T1000 (cell line): ENCODE measurements around the gene OGG1.

Experiments
- DNase-seq: peaks from one replicate; lab custom pipeline; 2025; ENCODE audit warnings: mixed read lengths; lab: John Stamatoyannopoulos, UW

Gene OGG1

GRCh38 chr3:9786209-9786739 lies 36.5 kb downstream of the OGG1 start:
- DNase-seq, result no peak

DNA sequence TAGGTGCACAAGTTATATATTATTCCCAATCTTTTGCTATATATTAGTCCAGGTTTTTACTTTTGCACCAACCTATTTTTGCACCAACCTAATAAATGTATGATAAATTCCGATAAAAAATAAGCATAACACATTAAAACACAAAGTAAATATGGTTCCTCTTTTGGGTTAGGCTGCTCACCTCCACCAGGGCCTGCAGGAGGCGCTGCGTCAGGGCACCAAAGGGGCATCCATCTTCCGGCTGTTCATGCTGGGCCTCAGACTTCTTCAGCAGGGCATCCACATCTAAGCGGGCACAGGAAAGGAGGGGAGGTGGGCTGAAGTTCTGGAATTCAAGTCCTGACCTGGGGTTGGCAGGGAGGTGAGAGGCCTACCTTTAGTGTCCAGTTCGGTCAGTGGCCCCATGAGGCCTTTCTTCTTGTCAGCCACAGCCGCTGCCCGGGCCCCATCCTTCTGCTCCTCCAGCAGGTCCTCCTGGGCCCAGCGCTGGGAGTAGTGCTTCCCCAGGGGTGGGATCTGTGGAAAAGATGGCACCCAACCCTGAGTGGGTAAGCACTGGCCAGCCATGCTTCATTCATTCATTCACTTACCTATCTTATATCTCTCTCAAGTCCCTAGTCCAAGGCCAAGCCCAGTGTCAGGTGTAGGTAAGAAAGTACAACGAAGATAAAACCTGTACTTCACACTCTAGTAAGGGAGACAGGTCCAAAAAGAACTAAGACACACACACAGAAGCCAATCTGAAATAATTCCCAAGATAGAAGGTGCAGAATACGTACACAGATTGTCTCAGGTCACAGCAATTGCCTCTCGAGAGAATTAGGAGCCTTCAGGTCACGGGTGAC lies 37.3 kb downstream of the OGG1 start:
- DNase-seq, result no peak

DNA sequence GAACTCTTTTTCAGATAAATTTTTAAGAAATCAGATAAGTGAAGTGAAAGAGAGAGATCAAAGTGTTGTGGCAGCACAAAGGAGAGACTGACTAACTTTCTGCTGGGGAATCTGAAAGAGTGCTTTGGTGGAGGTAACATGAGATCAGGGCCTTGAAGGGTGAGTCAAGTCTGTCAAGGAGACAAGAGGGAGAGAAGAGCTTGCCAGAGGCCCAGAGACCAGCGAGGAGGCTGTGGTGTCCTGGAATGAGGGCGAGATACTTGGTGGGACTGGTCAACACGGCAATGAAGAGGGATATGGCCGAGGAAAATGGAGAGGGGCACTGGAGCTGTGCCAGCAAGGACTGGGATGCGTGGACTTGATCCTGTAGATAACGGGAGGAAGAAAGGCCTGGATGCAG lies 38.0 kb downstream of the OGG1 start:
- DNase-seq, result no peak

DNA sequence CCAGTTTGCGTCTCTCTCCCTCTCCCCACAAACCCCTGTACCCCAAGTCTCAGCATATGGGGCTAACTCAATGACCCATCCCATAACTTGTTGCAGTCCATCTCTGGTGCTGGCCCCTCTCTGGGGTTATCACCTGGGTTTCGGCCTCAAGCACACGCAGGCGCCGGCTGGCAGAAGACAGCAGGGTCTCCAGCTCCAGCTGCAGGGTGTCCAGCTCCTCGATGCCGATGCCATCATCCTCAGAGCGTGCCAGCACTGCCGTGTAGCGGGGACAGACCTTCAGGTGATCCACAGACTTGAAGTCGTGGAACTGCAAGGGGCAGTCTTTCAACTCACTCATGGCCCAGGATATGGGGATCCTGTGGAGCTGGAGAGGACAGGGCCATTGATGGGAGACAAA lies 41.4 kb downstream of the OGG1 start:
- no peak for DNase-seq

DNA sequence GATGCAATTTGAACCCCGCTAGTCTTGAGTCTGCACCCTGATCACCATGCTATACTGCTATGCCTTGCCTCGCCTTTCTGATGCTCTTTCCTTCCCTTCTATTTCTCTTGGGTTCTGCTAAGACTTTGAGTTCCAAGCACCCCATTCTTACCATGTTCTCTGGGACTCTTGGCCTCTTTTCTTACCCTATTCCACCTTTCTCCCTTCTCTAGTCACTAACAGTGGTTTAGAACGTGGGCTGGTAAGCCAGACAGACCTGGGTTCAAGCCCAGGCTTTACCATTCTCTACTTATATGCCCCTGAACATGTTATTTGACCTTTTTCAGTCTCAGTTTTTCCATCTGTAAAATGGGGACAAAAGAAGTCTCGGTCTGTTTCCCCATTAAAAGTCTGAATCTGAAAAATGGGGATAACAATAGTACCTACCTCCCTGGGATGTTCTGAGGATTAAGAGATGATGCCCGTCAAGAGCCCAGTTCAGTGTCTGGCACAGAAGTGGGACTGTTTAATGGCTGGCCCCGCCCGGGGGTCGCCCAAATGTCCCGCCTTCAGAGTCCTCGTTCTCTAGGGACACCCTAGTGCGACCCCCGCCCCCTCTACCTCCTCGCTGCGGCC lies 42.1 kb downstream of the OGG1 start:
- DNase-seq, result no peak

GRCh38 chr3:9792405-9793160 lies 42.8 kb downstream of the OGG1 start, which contains the start of the genes ARPC4 and TADA3:
Gene ARPC4 (plus strand): TSS chr3:9793082. CDS start chr3:9793122, 40 bp downstream.
Gene TADA3 (minus strand): TSS chr3:9792473. CDS start chr3:9791466, 1,007 bp downstream.
- peak; percentile 95 for DNase-seq

DNA sequence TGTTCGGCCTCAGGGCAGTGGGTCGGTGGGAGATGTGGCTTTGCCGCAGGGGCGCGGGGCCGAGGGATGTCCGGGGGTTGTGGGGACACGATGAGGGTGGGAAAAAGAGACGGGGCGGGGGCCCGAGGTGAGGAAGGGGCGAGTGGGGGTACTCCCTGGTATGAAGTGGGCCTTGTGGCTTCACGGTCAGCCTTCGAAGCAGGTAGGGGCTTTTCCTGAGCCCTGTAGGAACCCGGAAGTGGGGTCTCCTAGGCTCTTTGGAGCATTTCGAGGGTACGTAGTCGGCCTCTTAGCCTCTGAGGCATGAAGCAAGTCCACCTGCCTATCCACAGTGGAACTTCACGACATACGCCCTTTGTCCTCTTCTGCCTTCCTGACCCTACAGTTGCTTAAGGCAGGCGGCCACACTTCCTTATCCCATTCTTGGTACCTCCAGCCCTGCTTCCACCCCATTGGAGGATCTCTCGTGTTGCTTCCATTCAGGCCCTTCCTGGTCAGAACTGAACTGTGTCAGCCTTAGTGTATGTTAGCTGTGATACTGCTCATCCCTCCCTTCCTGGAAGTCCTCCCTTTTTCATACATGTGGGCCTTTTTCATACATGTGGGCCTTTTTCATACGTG lies 43.5 kb downstream of the OGG1 start:
- no peak for DNase-seq

GRCh38 chr3:9794400-9794799 lies 44.6 kb downstream of the OGG1 start:
- no peak for DNase-seq

GRCh38 chr3:9795207-9795606 lies 45.5 kb downstream of the OGG1 start:
- DNase-seq, result no peak

GRCh38 chr3:9797196-9797945 lies 47.6 kb downstream of the OGG1 start:
- no peak for DNase-seq

DNA sequence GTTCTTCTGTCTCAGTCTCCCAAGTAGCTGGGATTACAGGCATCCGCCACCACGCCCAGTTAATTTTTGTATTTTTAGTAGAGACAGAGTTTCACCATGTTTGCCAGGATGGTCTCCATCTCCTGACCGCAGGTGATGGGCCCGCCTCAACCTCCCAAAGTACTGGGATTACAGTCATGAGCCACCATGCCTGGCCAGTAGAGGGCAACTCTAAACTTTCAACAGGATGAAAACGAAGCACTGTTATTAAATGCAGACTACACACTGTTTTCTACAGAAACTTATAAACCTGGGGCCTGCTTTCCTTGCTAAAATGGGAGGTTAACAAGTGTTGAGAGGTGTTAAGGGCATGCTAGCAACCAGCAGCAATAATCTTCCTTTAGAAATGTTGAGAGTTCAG lies 50.8 kb downstream of the OGG1 start:
- DNase-seq, result no peak

GRCh38 chr3:9803494-9803893 lies 53.7 kb downstream of the OGG1 start:
- DNase-seq, result no peak

DNA sequence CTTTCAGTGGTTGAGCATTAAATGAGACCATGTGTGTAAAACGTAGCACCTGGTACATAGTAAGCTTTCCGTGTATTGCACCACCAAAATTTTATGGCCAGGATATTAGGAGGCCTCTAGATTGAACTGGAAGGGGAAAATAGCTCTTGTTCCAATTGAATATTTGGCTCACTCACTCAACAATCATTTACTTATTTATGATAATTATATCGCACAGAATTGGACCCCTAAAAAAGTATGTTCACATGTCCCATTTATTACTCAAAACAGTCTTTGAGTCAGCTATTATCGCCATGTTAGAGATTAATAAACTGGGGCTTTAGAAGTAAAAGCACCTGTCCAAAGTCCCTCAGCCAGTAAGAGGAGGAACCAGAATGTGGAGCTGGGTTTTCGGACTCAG lies 55.2 kb downstream of the OGG1 start:
- DNase-seq, result no peak

GRCh38 chr3:9806137-9806536 lies 56.4 kb downstream of the OGG1 start:
- DNase-seq, result no peak
